Stimulated activated CD8-positive, alpha-beta memory T cell treated with anti-CD3 and anti-CD28 coated beads, Interleukin-12 subunit alpha, Interleukin-12 subunit beta, amount 100 ng/mL, for 24 hours (primary cell): Measurements from ENCODE around the gene HMGCLL1.

ENCODE experiments used
- DNase-seq: peaks from one replicate; pipeline ENCODE4 v3.0.0-alpha.2; 2020; ENCODE audit errors: extremely low read depth

HMGCLL1 gene

DNA sequence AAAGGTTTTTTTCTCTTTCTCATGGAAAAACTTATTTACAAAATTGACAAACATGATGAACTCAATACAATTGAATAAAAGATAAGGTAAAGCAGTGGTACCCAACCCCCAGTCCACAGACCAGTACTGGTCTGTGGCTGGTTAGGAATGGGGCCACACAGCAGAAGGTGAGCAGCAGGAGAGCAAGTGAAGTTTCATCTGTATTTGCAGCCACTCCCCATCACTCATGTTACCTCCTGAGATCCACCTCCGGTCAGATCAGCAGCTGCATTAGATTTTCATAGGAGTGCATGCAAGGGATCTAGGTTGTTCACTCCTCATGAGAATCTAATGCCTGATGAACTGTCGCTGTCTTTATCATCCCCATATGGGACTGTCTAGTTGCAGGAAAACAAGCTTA, 47.5 kb downstream of the HMGCLL1 start:
- no peak for DNase-seq

DNA sequence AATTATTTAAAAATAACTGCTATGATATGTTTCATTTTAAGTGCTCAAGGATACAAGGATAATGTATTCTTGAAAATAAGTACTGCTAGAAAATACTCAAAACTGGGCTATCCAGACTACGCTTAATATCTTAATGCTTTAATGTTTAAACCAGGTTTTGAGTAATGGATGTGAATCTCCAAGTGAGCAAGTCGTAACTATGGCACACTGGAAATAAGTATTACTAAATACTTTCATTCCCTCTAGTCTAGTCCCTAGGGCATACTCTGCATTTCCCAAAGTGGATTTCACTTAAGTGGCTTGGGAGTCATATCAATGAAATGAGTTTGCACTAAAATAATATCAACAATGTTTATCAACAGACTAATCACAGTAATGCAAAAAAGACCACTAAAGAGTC, 48.1 kb downstream of the HMGCLL1 start:
- DNase-seq = no peak

- no peak for DNase-seq
Measured at GRCh38 chr6:55528624-55529023, 50.4 kb downstream of the HMGCLL1 start.

DNA sequence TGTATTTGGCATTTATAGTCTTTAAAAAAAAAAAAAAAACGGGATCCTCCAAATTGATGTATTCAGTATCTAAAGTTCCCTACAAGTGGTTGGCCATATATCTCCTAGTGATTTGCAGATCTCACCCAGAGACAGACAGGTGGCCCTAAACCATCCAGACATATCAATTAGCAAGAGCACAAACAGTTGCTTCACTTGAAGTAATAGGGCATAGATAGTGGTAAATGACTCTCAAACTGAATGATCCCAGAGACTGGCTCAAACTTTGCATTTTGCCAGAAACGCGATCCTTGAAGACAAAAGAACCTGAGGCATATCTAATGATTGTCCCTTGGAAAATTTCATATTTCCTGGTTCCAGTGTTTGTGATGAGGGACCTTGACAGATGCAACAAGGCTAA, 54.6 kb downstream of the HMGCLL1 start:
- DNase-seq = no peak

DNA sequence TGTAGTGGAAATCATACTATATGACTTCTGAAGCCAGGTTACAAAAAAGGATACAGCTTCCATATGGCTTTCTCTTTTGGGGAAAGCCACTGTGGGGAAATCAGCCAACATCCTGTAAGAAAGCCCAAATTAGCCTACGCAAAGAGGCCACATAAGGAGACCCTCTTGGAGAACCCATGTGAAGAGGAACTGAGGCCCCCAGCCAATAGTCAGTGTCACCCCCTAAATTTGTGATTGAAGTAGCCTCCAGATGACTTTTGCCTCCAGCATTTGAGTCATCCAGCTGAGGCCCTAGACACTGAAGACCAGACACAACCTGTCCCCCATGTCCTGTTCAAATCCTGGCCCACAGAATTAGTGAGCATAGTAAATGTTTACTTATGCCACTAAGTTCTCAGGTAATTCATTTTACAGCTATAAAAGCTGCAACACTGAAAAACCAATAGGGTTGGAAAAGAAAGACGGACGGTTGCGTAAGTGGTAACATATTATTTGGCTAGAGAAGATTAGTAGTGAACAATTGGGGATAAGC, 60.4 kb downstream of the HMGCLL1 start:
- no peak for DNase-seq

- no peak for DNase-seq
Measured at GRCh38 chr6:55516736-55517135, 62.3 kb downstream of the HMGCLL1 start.

DNA sequence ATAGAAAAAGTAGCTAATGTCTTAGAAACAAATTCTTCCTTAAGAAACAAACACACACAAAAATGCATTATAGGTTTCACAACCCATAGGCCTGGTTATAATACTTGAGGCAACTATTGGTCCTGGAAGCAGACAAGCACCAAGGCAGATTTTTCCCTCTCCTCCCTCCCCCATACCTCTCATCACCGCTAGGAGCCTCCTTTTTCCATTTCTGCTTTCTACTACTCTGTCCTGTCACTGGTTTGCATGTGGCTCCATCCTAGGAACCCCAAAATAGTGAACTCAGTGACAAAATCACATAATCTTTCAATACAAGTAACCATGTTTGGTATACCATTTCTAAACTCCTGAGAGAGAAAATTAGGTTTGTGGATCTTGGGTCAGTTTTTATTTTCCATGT, 66.1 kb downstream of the HMGCLL1 start:
- DNase-seq = no peak

DNA sequence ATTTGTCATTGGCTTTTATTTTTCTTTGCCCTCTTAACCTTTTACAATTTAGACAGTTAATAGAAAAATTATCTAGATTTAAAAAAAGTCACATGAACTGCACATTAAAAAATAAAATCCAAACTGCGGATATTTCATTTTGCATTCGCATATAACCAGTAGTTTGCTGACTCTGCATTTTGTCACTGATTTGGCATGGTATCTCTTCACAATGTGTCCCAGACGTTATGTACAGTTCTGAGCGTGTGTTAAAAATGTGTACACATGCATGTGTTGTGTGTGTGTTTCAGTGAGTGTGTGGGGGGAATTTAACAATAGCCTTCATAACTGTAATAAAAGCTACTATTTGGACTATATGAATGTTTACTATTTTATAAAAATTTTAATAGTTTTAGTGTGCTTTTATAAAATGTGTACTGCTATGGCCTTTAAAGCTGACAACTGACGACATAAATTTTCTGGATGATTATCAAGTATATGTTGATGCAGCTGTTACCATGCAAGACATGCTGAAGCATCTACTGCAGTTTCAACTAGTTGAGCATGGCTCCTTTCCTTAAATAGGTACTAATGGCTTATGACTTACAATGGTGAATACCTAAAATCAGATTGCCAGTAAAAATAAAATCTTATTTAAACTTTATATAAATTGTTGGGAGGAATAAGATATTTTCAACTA, 67.7 kb downstream of the HMGCLL1 start:
- no peak for DNase-seq

DNA sequence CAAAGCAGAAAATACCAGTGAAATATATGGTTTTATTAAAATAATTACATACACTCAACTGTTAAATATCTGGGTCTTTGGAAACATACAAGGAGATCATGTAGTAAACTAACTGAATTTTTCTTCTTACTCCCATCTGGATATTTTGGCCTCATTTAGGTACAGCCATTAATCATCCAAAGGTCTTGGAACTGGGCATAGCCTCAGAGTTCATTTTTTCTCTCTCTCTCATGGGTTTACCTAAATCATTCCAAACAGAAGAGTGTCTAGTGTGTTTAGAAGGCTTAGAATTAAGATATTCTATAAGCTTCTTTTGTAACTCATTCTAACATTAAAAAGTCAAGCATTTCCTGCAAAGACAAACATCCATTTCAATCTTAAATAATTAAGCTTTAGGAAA, 79.4 kb downstream of the HMGCLL1 start:
- no peak for DNase-seq

DNA sequence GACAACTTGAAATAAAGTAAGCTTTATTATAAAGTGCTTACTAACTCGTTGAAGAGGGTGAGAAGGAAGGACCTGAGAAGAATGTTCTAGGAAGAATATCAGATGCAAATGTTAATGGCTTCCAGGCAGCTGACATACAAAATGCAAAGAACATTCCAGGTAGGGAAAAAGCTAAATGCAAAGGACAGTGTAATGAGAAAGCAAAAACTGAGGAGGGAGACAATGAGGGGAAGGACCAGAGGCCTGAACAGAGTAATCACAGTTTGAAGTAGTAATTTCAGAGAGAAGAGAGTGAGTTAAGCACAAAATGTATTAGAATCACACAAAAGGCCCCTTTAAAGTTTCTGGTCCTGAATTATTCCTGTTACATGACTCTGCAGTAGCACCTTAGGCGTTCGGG, 81.3 kb downstream of the HMGCLL1 start:
- DNase-seq = no peak

DNA sequence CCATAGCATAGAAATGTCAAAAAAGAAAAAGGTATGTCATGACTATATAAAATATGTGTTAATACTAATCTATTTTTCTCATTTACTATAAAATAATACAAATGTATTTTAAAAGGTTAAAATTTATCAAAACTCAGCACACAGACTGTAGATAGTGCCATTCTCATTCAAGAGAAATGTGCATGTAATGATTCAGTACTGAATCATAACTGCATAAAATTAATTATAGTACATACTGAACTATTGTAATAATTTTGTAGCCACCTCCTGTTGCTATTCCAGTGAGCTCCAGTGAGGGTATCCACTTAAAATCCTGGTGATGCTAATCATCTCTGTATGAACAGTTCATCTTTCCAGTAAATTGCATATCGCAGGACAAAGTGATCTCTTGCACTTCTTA, 82.8 kb downstream of the HMGCLL1 start:
- no peak for DNase-seq

DNA sequence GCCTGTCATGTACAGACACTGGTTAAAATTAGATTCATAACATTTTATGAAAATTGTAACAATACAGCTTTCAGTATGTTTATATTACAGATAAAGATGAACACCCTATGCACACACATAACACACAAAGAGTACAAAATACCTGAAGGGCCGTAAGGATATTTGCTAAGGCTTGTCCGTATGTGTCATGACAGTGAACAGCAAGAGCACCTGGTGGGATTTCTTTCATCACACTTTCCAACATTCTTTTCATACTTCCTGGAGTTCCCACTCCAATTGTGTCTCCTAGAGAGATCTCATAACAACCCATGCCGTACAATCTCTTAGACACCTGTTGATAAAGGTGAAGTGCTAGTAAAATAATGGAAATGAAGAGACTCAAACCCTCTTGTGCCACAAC, 83.7 kb downstream of the HMGCLL1 start:
- DNase-seq = no peak

DNA sequence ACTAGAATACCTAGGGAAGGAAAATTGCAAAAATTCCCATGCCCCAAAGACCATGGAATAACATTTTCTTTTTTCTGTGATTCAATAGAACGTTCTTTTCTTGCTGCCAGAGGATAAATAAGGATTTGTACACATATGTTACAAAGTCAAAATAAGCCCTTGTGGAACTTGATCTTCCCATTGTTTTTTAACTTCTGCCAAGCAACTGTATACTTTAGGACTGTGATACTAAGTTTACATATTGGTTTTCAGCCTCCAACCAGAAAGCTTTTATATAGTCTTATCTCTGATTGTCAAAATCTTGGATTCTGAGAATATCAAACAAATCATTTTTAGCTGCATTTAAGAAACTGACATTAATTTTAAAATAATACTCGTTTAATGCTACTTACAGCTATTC, 84.6 kb downstream of the HMGCLL1 start:
- no peak for DNase-seq

DNA sequence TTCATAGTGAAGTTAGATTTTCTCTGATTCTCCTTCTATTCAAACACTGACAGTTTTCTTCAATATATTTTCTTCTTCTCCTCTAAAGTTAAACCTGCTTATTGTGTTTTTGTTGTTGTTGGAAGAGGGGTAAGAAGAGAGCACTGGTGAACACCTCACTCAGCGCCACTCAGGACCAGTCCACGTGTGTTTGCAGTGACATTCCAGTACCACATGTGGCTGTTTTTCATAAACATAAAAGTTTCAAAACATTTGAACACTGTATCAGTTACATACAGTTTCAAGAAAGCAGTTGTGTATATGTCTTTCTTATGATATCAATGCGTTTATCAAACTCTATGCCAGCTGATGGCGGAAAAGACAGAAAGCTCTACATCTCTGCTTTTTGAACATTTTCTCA, 86.7 kb downstream of the HMGCLL1 start:
- no peak for DNase-seq

- DNase-seq = no peak
Measured at GRCh38 chr6:55490871-55491270, 88.1 kb downstream of the HMGCLL1 start.

- no peak for DNase-seq
Measured at GRCh38 chr6:55474382-55474781, 104.6 kb downstream of the HMGCLL1 start.

GRCh38 chr6:55473722-55474121, 105.3 kb downstream of the HMGCLL1 start:
- DNase-seq = no peak

DNA sequence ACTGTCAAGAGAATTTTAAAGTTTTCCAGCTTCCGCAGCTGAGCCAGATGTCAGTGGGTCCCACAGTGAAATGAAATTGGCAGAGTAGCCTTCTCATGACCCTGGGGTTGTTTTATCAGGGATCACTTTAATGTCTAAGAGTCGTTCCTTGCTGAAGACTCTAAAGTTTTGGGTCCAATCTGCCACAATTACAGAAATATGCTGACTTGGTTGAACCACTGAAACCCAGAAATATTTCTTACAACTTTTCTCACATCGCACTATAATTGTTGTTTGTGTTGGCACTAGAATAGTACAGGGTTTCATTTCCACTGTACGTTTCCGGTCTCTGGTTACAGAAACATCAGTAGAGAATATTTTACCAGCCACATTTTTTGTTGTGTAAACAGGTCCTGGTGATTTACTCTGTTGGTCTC, 109.0 kb downstream of the HMGCLL1 start:
- no peak for DNase-seq

- DNase-seq = no peak
Measured at GRCh38 chr6:55456016-55456415, 123.0 kb downstream of the HMGCLL1 start.

DNA sequence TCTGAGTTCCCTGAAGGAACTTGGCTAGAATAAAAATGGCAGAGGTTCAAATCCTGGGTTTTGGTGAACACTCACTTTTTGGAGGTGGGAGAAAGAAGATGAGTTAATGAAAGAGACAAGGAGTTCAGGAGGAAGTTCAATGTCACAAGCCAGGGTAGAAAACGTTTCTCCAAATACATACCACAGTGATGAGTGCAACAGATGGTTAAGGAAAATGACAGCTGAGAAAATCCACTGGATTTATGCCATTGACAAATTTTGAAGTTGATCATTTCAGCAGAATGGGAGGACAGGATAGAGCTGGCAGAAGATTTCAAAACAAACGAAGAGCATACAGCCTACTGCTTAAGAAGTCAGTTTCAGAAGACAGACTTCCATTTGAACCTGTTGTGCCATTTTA, 129.0 kb downstream of the HMGCLL1 start:
- DNase-seq = no peak

DNA sequence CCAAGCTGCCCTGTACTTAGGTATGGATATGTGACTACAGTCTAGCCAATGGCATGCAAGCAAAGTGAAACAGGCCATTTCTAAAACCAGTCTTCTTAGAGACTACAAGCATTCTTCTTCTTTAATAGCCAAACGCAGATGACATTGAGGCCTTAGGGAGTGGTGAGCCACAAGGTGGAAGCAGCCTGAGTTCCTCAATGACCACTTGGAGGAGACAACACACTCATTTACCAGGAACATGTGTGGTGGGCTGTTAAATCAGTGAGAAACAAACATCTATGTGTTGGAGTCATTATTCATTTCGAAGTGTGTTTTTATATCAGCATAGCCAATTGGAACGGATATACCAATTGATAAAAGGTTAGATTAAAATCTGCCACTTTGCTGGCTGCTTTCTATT, 129.8 kb downstream of the HMGCLL1 start:
- no peak for DNase-seq

DNA sequence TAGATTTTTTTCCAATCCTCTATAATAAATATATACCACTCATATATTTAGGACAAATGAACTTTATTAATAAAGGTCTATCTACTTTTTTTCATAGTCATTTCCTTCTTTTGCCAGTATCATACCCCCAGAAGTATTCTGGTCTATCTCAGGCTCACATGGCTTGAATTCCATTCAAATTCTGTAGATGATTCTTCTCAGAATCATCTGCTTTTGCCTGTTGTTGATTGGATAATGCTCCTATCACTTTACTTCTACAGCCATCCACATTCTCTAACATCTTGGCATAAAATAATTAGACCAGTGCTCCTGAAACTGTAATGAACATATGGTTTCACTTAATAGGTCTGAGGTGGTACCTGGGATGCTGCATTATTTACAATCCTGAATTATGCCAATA, 130.5 kb downstream of the HMGCLL1 start:
- DNase-seq = no peak

DNA sequence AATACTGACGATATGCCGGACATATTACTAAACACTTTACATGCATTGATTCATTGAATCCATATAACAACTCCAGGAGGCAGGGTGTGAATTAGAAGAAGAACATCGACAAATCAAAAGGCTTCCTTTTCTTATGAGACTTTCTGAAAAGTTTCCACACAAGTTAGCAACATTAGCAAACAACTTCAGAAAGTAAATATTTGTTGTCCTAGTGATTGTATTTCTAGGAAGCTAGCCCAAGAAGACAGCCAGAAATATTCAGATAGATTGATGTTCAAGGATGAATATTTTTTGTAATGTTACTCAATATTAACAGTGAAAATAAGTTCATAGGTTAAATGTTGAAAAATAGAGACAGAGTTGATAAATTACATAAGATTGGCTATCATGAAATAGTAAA, 131.1 kb downstream of the HMGCLL1 start:
- DNase-seq = no peak

GRCh38 chr6:55445648-55446204, 133.3 kb downstream of the HMGCLL1 start:
- no peak for DNase-seq
